GM21737 (cell line): ENCODE data around the gene LRCH1.
"Not testable (repeated sequence)": the region's sequence is repeated elsewhere in the genome, so short reads cannot be mapped to it uniquely, and the experiment has no call there.

ENCODE experiments used
- ATAC-seq: cut with Tn5 transposase; IDR thresholded peaks from one replicate; pipeline ENCODE4 v1.9.1; 2021; ENCODE audit warnings: mild to moderate bottlenecking, moderate library complexity; ENCODE audit not compliant: unreplicated experiment

The LRCH1 gene

GRCh38 chr13:46745706-46746105 lies 192.7 kb downstream of the LRCH1 start:
- no peak for ATAC-seq

GRCh38 chr13:46747031-46747820 lies 194.3 kb downstream of the LRCH1 start:
- ATAC-seq: no peak

DNA sequence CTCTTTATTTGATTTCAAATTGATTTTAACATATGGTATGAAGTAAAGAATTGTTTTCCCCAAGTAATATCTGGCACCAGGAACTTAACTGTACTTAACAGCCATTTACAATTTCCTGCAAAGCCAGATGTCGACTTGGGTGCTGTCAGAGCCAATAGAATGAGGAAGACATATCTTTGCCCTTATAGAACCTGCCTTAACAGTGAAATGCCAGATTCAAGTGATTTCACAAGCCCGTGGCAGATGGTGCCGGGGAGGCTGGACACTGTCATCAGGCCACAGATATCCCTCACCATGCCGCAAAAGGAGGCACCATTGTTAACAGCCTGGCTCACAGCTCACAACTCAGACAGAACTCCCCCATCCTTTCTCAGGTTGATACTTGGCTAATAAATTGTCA lies 195.3 kb downstream of the LRCH1 start:
- ATAC-seq: no peak

GRCh38 chr13:46749951-46750350 lies 197.0 kb downstream of the LRCH1 start:
- no peak for ATAC-seq

DNA sequence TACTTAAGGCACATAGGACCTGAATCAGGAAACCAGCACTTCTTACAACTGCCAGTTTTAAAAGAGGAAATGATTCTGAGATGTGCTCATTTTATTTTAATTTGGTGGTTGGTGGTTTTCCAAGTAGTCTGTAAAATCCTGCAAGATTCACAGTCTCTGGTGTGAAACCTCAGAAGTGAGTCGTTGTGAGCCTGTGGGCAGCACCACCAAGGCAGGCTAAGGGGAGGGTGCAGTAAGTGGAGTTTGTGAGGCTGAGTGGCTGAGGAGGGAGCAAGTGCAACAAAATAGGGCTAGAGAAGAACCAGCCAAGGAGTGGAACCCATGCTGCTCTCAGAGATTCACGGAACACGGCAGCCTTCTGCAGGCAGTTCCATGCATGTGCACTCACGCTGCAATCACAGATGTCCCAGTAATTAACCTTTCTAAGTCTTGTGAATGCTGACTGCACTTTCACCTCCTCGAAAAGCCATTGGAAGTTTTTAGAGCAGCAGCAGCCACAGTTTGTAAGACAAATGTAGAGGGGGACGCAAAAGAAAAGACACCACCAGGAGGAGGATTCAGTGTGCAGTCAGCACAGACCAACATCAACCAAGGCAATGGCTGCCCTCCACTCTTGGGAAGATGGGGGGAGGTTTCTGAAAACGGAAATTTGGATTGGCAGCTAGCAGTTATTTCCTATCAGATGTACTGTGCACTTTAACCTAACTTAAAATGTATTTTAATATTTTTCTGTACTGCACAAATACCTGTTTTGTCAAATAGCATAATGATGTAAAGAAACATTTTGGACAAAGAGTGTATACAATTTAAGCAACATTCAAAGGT lies 199.1 kb downstream of the LRCH1 start:
- peak; percentile 56 for ATAC-seq

- no peak for ATAC-seq
Observed at GRCh38 chr13:46753137-46753536, 200.2 kb downstream of the LRCH1 start.

GRCh38 chr13:46753917-46754316 lies 200.9 kb downstream of the LRCH1 start:
- no peak for ATAC-seq

GRCh38 chr13:46754812-46755211 lies 201.8 kb downstream of the LRCH1 start:
- ATAC-seq: no peak

- not testable (repeated sequence) for ATAC-seq
Observed at GRCh38 chr13:46755508-46755907, 202.5 kb downstream of the LRCH1 start.

- ATAC-seq: no peak
Observed at GRCh38 chr13:46756977-46757376, 204.0 kb downstream of the LRCH1 start.

DNA sequence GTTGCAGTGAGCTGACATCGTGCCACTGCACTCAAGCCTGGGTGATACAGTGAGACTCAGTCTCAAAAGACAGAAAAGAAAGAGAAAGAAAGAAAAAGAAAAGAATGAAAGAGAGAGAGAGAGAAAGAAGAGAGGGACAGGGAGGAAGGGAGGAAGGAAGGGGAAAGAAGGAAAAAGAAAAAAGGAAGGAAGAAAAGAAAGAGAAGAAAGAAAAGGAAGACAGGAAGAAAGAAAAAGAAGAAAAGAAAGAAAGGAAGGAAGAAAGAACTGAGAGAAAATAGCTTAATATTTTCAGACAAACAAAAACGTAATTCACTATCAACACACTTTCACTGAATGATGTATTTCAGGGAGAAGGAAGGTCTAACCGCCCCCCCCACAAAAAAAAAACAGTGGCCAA lies 204.7 kb downstream of the LRCH1 start:
- no peak for ATAC-seq

- no peak for ATAC-seq
Observed at GRCh38 chr13:46759846-46760245, 206.9 kb downstream of the LRCH1 start.

DNA sequence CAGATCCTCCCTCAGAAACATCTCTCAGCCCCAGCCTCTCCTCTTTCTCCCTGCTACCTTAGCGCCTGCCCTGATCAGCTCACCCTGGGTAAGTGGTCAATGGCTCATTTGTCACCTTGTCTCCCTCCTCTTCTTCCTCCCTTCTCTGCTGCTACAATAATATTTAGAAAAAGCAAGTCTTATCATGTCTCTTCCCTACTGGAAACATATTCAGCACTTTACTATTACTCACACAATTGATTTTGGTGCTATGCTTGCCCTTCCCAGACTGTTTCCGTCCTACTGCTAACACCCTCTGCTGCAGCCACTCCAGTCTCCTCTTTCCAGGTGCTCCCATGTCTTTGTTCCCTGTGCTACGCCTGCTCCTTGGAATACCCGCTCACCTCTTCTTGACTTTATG lies 208.2 kb downstream of the LRCH1 start:
- no peak for ATAC-seq

DNA sequence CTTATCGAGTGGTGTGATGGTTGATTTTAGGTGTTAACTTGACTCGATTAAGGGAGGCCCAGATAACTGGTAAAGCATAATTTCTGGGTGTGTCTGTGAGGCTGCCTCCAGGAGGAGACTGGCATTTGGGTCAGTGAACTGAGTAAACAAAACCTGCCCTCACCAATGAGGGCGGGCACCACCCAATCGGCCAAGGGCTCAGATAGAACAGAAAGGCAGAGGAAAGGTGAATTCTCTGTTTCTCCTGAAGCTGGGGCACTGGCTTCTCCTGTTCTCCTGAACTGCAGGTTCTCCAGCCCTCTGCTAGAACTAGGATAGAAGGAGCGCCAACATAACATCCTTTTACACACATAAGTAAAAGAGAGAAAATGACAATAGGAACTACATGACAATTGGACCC lies 208.9 kb downstream of the LRCH1 start:
- no peak for ATAC-seq

- not testable (repeated sequence) for ATAC-seq
Observed at GRCh38 chr13:46769925-46770324, 217.0 kb downstream of the LRCH1 start.

GRCh38 chr13:46771693-46772092 lies 218.7 kb downstream of the LRCH1 start:
- no peak for ATAC-seq

DNA sequence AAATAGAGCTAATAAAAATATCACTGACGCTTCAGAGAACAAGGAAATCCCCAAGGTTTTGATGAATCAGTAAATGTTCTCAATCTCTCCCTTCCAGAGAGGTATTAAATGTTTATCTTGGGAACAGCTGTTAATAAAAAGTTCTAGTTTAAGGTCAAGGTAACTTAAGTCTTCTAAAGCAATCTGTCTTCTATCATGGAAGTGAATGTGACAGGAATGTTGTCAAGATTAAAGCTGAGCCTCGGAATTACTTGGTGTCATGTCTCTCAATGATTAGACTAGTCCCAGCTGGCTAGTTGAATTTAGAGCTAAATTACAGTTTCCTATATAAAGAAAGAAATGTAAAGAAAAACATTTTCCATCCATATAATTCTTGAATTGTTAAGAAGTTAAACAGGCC lies 220.6 kb downstream of the LRCH1 start:
- no peak for ATAC-seq

- ATAC-seq: no peak
Observed at GRCh38 chr13:46775385-46776107, 222.6 kb downstream of the LRCH1 start.

DNA sequence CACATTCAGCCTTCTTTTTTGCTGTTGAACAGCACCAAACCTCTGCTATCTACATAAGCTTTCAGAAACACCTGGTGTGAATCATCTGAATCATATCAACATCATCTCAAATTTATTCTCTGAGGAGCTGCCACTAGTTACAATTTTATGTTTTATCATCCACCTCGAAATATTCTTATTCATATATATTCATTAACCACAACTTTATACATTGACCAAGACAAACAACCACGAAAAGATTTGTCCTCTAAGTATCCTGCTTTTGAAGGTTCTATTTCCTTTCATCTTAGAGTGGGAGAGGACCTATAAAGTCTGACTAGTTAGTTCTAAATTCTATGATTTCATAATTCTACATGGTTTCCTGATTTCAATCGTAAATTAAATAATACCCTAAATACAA lies 225.1 kb downstream of the LRCH1 start:
- ATAC-seq: no peak

- no peak for ATAC-seq
Observed at GRCh38 chr13:46778890-46779289, 225.9 kb downstream of the LRCH1 start.

- ATAC-seq: no peak
Observed at GRCh38 chr13:46782066-46782465, 229.1 kb downstream of the LRCH1 start.

- ATAC-seq: no peak
Observed at GRCh38 chr13:46782691-46783090, 229.7 kb downstream of the LRCH1 start.
